NCI-H2029 (cell line): ENCODE measurements around the gene EHD2.
"Not testable (repeated sequence)": the region's sequence is repeated elsewhere in the genome, so short reads cannot be mapped to it uniquely, and the experiment has no call there.

Experiments
- DNase-seq: peaks from one replicate; lab custom pipeline; 2025; lab: John Stamatoyannopoulos, UW

The EHD2 gene

DNA sequence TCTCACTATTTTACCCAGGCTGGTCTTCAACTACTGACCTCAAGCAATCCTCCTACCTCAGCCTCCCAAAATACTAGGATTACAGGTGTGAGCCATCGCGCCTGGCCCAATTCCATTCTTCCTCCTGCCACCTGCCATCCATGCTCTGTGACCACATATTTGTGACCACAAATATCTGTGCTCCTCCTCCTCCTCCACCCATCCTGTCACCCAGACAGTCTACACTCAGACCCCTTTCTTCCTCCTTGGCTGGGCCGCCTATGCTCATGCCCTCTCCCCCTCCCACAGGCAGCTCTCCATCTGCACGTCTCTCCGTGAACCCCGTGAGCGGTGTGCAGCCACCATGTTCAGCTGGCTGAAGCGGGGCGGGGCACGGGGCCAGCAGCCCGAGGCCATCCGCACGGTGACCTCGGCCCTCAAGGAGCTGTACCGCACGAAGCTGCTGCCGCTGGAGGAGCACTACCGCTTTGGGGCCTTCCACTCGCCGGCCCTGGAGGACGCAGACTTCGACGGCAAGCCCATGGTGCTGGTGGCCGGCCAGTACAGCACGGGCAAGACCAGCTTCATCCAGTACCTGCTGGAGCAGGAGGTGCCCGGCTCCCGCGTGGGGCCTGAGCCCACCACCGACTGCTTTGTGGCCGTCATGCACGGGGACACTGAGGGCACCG is 3.2 kb downstream of the EHD2 start:
- no peak for DNase-seq

- DNase-seq = not testable (repeated sequence)
Measured at GRCh38 chr19:47718415-47719046, 5.3 kb downstream of the EHD2 start.

GRCh38 chr19:47719047-47719859 is 6.0 kb downstream of the EHD2 start:
- DNase-seq = no peak

- no peak for DNase-seq
Measured at GRCh38 chr19:47720669-47721422, 7.6 kb downstream of the EHD2 start.

- DNase-seq = peak; percentile 75
Measured at GRCh38 chr19:47723581-47723940, 10.3 kb downstream of the EHD2 start.

- no peak for DNase-seq
Measured at GRCh38 chr19:47725759-47726401, 12.7 kb downstream of the EHD2 start.

GRCh38 chr19:47726467-47726866 is 13.2 kb downstream of the EHD2 start:
- DNase-seq = no peak

DNA sequence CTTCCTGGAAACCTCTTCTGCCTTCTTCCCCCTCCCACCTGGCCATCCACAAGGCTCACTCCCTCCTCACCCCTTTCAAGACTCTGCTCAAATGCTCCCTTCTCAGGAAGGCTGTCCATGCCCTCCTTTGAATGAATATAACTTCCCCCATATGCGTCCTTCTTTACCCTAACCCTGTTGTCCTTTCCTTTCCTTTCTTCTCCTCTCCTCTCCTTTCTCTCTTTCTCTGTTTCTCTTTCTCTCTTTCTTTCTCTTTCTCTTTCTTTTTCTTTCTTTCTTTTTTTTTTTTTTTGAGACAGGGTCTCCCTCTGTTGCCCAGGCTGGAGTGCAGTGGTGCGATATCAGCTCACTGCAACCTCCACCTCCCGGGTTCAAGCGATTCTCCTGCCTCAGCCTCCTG is 15.1 kb downstream of the EHD2 start:
- DNase-seq = not testable (repeated sequence)

DNA sequence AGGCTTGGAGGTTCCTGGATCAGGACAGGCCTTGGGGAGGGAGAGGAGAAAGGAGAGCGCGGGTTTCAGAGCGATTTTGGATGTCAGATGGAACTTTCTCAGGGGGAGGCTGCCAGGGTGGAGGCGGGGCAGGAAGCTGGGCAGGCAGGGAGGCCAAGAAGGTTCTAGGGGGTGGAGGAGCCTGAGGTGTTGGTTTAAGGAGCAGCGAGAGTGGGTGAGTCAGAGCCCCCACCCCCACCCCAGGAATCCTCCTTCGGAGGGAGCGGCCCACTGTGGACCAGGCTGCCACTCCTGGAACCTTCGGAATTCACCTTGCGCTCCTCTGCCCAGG is 16.2 kb downstream of the EHD2 start:
- DNase-seq = no peak

DNA sequence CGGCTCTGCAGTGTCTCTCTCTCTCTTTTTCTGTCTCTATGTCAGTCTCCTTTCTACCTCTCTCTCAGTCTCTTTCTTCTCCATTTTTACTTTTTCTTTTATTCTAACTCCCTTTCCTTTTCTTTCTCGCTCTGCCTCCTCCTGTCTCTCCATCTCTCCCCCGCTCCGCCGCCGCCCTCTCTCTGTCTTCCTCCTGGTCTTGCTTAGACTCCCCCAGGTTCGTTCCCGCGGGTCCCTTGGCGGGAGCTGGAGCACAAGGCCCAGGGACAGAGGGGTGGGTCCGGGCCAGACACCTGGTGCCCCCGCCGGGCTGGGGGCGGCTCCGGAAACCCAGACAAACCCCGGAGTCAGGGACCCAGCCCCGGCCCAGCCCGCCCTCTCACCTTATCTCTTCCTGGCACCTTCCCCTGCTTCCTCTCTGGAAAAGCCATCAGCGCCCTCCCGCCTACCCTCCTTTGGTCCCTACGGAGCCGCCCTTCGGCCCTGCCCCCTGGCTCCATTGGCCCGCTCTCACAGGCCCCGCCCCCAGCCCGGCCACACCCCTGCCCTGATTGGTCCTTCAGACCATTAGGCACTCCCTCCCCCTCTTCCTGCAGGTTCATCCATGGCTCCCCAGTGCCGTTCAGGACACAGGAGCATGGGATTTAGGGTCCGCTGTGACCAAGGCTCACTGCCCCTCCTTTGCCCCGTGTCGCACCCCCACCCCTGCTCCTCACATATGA is 16.7 kb downstream of the EHD2 start:
- DNase-seq = peak; percentile 25

GRCh38 chr19:47730521-47730889 is 17.3 kb downstream of the EHD2 start:
- DNase-seq = no peak

GRCh38 chr19:47730910-47731309 is 17.7 kb downstream of the EHD2 start:
- DNase-seq = no peak

GRCh38 chr19:47735131-47735530 is 21.9 kb downstream of the EHD2 start:
- no peak for DNase-seq

- no peak for DNase-seq
Measured at GRCh38 chr19:47740866-47741519, 27.8 kb downstream of the EHD2 start.

- DNase-seq = no peak
Measured at GRCh38 chr19:47741544-47742140, 28.4 kb downstream of the EHD2 start.

DNA sequence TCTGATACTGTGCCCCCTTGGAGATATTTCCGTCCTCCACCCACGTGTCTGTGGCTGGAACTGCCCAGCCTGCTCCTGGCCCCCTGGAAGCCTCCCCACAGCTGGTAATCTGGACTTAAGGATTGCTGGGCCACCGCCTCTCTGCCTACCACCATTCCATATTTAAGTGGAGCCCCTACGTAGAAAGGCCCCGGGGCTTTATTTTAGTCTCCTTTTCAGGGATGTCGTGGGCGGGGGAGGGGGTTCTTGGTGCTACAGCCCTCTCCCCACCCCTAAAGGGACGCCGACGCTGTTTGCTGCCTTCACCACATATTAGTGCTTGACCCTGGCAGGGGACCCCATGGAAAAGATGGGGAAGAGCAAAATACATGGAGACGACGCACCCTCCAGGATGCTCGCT is 29.4 kb downstream of the EHD2 start:
- DNase-seq = no peak

DNA sequence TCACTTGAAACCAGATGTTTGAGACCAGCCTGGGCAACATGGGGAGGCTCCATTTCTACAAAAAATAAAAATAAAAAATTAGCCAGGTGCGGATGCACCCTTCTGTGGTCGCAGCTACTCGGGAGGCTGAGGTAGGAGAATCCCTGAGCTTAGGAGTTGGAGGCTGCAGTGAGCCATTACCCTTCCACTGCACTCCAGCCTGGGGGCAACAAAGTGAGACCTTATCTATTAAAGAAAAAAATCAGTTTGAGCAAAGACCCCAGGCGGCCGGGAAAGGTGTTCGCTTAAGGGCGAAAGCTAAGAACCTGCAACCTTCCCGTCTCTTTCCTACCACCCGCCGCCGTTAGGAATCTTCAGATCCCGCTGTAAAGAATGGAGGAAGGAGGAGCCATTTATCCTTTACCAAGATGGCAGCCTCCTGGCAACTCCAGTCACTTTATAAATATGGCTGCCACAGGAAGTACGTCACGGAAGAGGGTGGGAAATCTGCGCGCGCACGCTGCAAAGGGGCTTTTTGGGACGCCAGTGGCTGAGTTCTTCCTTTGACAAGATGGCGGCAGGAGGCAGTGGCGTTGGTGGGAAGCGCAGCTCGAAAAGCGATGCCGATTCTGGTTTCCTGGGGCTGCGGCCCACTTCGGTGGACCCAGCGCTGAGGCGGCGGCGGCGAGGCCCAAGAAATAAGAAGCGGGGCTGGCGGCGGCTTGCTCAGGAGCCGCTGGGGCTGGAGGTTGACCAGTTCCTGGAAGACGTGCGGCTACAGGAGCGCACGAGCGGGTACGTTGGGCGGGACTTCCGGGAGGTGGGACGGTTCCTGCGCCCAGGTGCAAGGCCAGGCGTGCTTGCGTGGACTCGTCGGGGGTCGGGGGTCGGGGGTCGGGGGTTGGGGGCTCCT is 32.0 kb downstream of the EHD2 start, which contains the start of gene NOP53:
TSS of gene NOP53 (plus strand) at position 537 of the 892 bp plus-strand sequence. CDS start at position 551, 14 bp downstream.
- DNase-seq = peak; percentile 93

GRCh38 chr19:47746129-47746528 is 32.9 kb downstream of the EHD2 start:
- not testable (repeated sequence) for DNase-seq

GRCh38 chr19:47749326-47749725 is 36.1 kb downstream of the EHD2 start:
- DNase-seq = no peak
